Measurements from ENCODE around the gene HOTAIR. TPM values are rescaled to one million over a fixed set of nuclear protein-coding genes. Genes with fewer than 3 reads are reported as not detected.
A peak's percentile ranks its signal among the peaks of the same experiment; 100 is the strongest.

Gene HOTAIR
- total RNA-seq, 1 experiment from 2014 or later = 5.5 TPM

DNA sequence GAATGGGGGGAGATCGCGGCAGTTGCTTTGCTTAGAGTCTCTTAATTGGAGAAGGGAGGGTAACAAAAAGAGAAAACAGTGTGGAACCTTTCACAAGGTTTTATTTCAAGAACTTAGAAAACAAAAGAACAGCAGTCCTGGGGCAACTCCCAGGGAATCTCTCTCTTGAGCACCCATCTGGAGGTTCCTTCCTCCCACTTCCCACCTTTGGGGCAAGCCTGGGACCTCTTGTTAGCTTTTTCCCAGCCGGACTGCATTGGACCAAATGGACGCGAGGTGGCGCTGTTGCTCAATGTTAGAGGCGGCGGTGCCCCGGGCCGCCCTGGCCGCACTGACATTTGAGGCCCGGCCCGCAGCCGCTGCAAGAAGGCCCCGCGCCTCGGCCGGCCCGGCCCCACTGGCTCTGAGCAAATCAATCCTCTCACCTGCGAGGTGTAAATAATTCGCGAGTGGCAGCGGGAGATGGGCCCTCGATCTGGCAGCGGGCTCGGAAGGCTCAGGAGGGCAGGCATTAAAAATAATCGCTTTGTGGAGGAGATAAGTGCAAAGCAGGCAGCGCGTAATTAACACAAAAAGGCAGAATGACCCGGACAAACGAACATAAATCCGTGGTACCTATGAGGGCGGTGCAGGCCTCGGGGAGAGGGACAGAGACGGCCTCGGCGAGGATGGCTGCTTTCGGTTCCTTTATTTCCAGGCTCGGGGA is 31.3 kb upstream of the HOTAIR start:
- peaks cover 71% of the 10 kb centered on the region for H3K4me1 ChIP-seq (ENCODE audit: insufficient read depth, low read length, poor library complexity, severe bottlenecking)
- no peak overlapping the region for H3K27ac ChIP-seq (ENCODE audit: low read depth, low read length, poor library complexity, severe bottlenecking)
- TF ChIP-seq EZH2 (IDR thresholded peaks at IDR 0.05; ENCODE audit: borderline replicate concordance, low read depth, low read length, poor library complexity, severe bottlenecking) = no peak
- TF ChIP-seq, protein P1, sequence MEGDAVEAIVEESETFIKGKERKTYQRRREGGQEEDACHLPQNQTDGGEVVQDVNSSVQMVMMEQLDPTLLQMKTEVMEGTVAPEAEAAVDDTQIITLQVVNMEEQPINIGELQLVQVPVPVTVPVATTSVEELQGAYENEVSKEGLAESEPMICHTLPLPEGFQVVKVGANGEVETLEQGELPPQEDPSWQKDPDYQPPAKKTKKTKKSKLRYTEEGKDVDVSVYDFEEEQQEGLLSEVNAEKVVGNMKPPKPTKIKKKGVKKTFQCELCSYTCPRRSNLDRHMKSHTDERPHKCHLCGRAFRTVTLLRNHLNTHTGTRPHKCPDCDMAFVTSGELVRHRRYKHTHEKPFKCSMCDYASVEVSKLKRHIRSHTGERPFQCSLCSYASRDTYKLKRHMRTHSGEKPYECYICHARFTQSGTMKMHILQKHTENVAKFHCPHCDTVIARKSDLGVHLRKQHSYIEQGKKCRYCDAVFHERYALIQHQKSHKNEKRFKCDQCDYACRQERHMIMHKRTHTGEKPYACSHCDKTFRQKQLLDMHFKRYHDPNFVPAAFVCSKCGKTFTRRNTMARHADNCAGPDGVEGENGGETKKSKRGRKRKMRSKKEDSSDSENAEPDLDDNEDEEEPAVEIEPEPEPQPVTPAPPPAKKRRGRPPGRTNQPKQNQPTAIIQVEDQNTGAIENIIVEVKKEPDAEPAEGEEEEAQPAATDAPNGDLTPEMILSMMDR (conservative IDR thresholded peaks at IDR 0.05; ENCODE audit: low read depth, low read length) = peak; percentile 95
- BruUV-seq (replicated peaks) = no TSS peak
- no peaks in the 10 kb centered on the region for H3K27me3 ChIP-seq (replicated peaks; ENCODE audit: insufficient read depth, low read depth, low read length, poor library complexity)
- intact Hi-C loops (cut with micrococcal nuclease; ENCODE audit: unreplicated experiment) = loop anchor here (2.0 kb wide), 2 partner anchors 129 to 195 kb away; no protein-coding TSS in a partner anchor
- POLR2A ChIA-PET (ENCODE audit: low non-redundant PET) = interaction anchor here (0.6 to 0.7 kb wide), 2 partner anchors 10 to 21 kb away, joined by 3 read pairs; partner anchors contain the start of gene HOXC10
- DNase-seq (ENCODE audit: low spot score) = peak; percentile 86
- CTCF ChIA-PET = interaction anchor here (0.6 to 3.0 kb wide), 14 partner anchors 10 to 210 kb away, joined by 3 to 33 read pairs (median 4); partner anchors contain the start of genes HOXC10 and HOXC12
- no peaks in the 10 kb centered on the region for H3K9me3 ChIP-seq (ENCODE audit: low read depth, low read length, poor library complexity, severe bottlenecking)
- no peak overlapping the region for H3K4me3 ChIP-seq (ENCODE audit: low read depth, low read length, poor library complexity, severe bottlenecking)
- peaks cover 9% of the 10 kb centered on the region for H3K36me3 ChIP-seq (ENCODE audit: insufficient read depth, low read length, poor library complexity, severe bottlenecking)

DNA sequence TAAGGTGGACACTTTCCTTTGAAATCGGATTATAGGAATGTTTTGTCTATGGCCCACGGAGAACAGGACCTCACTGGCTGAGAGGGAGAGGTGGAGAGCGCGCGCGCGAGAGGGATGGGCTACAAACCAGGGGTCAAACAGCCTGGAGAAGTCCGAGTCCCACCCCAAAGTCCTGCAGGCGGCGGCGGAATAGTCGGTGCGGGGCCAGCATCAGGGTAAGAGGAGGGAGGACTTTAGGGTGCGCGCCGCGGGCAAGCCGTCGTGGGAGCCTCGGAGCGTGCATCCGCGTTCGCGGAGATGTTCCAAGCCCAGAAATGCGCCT is 30.7 kb upstream of the HOTAIR start:
- intact Hi-C loops (cut with micrococcal nuclease; ENCODE audit: unreplicated experiment) = no loop called here
- peaks cover 68% of the 10 kb centered on the region for H3K4me1 ChIP-seq (ENCODE audit: insufficient read depth, low read length, poor library complexity, severe bottlenecking)
- H3K9me3 ChIP-seq (ENCODE audit: low read depth, low read length, poor library complexity, severe bottlenecking) = no peaks in the 10 kb centered on the region
- no peak for DNase-seq (ENCODE audit: low spot score)
- no peaks in the 10 kb centered on the region for H3K27me3 ChIP-seq (replicated peaks; ENCODE audit: insufficient read depth, low read depth, low read length, poor library complexity)
- CTCF ChIA-PET = interaction anchor here (0.6 to 3.0 kb wide), 13 partner anchors 9 to 211 kb away, joined by 3 to 33 read pairs (median 4); partner anchors contain the start of genes HOXC10 and HOXC12
- BruUV-seq (replicated peaks) = no TSS peak
- POLR2A ChIA-PET (ENCODE audit: low non-redundant PET) = no interaction called here
- H3K36me3 ChIP-seq (ENCODE audit: insufficient read depth, low read length, poor library complexity, severe bottlenecking) = peaks cover 9% of the 10 kb centered on the region
- TF ChIP-seq EZH2 (IDR thresholded peaks at IDR 0.05; ENCODE audit: borderline replicate concordance, low read depth, low read length, poor library complexity, severe bottlenecking) = no peak
- TF ChIP-seq, protein P1 (conservative IDR thresholded peaks at IDR 0.05; ENCODE audit: low read depth, low read length) = no peak
- H3K27ac ChIP-seq (ENCODE audit: low read depth, low read length, poor library complexity, severe bottlenecking) = no peak overlapping the region
- no peak overlapping the region for H3K4me3 ChIP-seq (ENCODE audit: low read depth, low read length, poor library complexity, severe bottlenecking)

DNA sequence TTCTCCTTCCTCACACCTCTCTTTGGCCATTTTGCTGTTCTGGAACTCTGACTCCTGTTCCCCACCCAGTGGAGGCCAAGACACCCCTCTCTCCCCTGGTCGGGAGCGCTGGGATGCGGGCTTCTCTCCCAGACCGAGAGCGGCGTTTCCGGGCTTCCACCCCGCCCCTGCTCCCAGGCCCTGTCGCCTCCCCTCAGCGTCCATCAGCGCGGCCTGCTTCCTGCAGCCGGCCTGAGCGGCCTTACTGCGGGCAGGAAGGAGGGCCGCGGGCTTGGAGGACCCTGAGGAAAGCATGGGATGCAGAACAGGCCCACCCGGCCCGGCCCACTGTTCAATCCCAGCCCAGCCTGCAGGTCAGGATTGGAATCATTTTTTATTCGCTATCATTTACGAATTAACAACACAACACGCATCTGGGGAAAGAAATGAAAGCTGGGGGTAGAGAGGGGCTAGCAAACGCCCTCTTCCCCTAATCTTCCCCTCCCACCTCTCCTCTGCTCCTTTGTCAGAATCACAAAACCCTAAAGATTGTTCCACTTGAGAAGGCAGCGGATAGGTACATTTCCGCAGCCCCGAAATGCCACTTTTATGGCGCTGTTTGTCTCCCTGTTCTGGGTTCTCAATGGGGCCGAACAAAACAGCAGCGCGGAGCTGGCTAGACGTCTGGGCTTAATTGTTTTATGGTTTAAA is 30.2 kb upstream of the HOTAIR start:
- intact Hi-C loops (cut with micrococcal nuclease; ENCODE audit: unreplicated experiment) = loop anchor here (1.0 kb wide), 1 partner anchor 16 kb away; no protein-coding TSS in a partner anchor
- H3K27ac ChIP-seq (ENCODE audit: low read depth, low read length, poor library complexity, severe bottlenecking) = no peak overlapping the region
- CTCF ChIA-PET = interaction anchor here (0.6 to 3.0 kb wide), 9 partner anchors 12 to 226 kb away, joined by 3 to 33 read pairs (median 5); partner anchors contain the start of gene HOXC10
- POLR2A ChIA-PET (ENCODE audit: low non-redundant PET) = no interaction called here
- H3K27me3 ChIP-seq (replicated peaks; ENCODE audit: insufficient read depth, low read depth, low read length, poor library complexity) = no peaks in the 10 kb centered on the region
- peaks cover 9% of the 10 kb centered on the region for H3K36me3 ChIP-seq (ENCODE audit: insufficient read depth, low read length, poor library complexity, severe bottlenecking)
- TF ChIP-seq, protein P1 (conservative IDR thresholded peaks at IDR 0.05; ENCODE audit: low read depth, low read length) = no peak
- TF ChIP-seq EZH2 (IDR thresholded peaks at IDR 0.05; ENCODE audit: borderline replicate concordance, low read depth, low read length, poor library complexity, severe bottlenecking) = no peak
- H3K4me3 ChIP-seq (ENCODE audit: low read depth, low read length, poor library complexity, severe bottlenecking) = no peak overlapping the region
- H3K9me3 ChIP-seq (ENCODE audit: low read depth, low read length, poor library complexity, severe bottlenecking) = no peaks in the 10 kb centered on the region
- peaks cover 63% of the 10 kb centered on the region for H3K4me1 ChIP-seq (ENCODE audit: insufficient read depth, low read length, poor library complexity, severe bottlenecking)
- no peak for DNase-seq (ENCODE audit: low spot score)
- BruUV-seq (replicated peaks) = no TSS peak
